EH (cell line): ENCODE measurements around the gene CRHR2.

Experiments
- DNase-seq: peaks from one replicate; pipeline ENCODE4 v3.0.0-alpha.2; 2015; ENCODE audit warnings: low read depth

CRHR2 gene

GRCh38 chr7:30706908-30707307 is 24.7 kb upstream of the CRHR2 start:
- DNase-seq: no peak

- DNase-seq: no peak
Observed at GRCh38 chr7:30706316-30706715, 24.1 kb upstream of the CRHR2 start.

- no peak for DNase-seq
Observed at GRCh38 chr7:30705596-30705995, 23.3 kb upstream of the CRHR2 start.

- DNase-seq: no peak
Observed at GRCh38 chr7:30705008-30705407, 22.8 kb upstream of the CRHR2 start.

- no peak for DNase-seq
Observed at GRCh38 chr7:30703756-30704155, 21.5 kb upstream of the CRHR2 start.

GRCh38 chr7:30702200-30702599 is 19.9 kb upstream of the CRHR2 start:
- DNase-seq: no peak

- no peak for DNase-seq
Observed at GRCh38 chr7:30700941-30701340, 18.7 kb upstream of the CRHR2 start.

GRCh38 chr7:30699706-30700495 is 17.6 kb upstream of the CRHR2 start:
- no peak for DNase-seq

- no peak for DNase-seq
Observed at GRCh38 chr7:30698481-30698880, 16.2 kb upstream of the CRHR2 start.

GRCh38 chr7:30697719-30698460 is 15.6 kb upstream of the CRHR2 start:
- DNase-seq: no peak

- no peak for DNase-seq
Observed at GRCh38 chr7:30694774-30695721, 12.8 kb upstream of the CRHR2 start.

GRCh38 chr7:30694218-30694745 is 12.0 kb upstream of the CRHR2 start:
- no peak for DNase-seq

GRCh38 chr7:30692882-30693281 is 10.6 kb upstream of the CRHR2 start:
- DNase-seq: no peak

GRCh38 chr7:30692438-30692837 is 10.2 kb upstream of the CRHR2 start:
- DNase-seq: no peak

GRCh38 chr7:30690011-30690410 is 7.8 kb upstream of the CRHR2 start:
- no peak for DNase-seq

GRCh38 chr7:30688718-30689221 is 6.5 kb upstream of the CRHR2 start:
- DNase-seq: no peak

GRCh38 chr7:30687604-30688003 is 5.3 kb upstream of the CRHR2 start:
- no peak for DNase-seq

- DNase-seq: peak; percentile 30
Observed at GRCh38 chr7:30684351-30684750, 2.1 kb upstream of the CRHR2 start.

- no peak for DNase-seq
Observed at GRCh38 chr7:30683816-30684215, 1.6 kb upstream of the CRHR2 start.

- DNase-seq: no peak
Observed at GRCh38 chr7:30683306-30683705, 1.1 kb upstream of the CRHR2 start.

GRCh38 chr7:30681815-30682211 is 443 bp downstream of the CRHR2 start:
- no peak for DNase-seq

GRCh38 chr7:30681331-30681797 is 892 bp downstream of the CRHR2 start:
- DNase-seq: no peak
